SK-N-SH (cell line): ENCODE measurements around the gene TXLNA. TPM values are rescaled to one million over a fixed set of nuclear protein-coding genes. Genes with fewer than 3 reads are reported as not detected.
A peak's percentile ranks its signal among the peaks of the same experiment; 100 is the strongest.

Experiments
- CTCF ChIA-PET: fragments of 300-600, 350-600 bp; formaldehyde crosslinking; extraction: SDS; loops from one replicate; lab custom pipeline; 2021; lab: Yijun Ruan, JAX
- POLR2A ChIA-PET: fragments of 350-600 bp; sonication (Branson Sonifier 250); formaldehyde crosslinking; extraction: SDS; loops from one replicate; lab custom pipeline; 2020; ENCODE audit warnings: antibody characterized with exemption, inconsistent platforms; lab: Yijun Ruan, JAX
- DNase-seq: peaks from one replicate; pipeline ENCODE4 v3.0.0; 2012
- H2AFZ ChIP-seq: fragments of 200-600 bp; sonication (generic); 2 replicates; pipeline ENCODE4 v1.8.1; 2016; ENCODE audit warnings: antibody characterized with exemption, mild to moderate bottlenecking, low read depth
- H3F3A ChIP-seq: fragments of 200-600 bp; sonication (generic); replicated peaks from 2 replicates; pipeline ENCODE3; 2016; ENCODE audit warnings: antibody characterized with exemption, mild to moderate bottlenecking; ENCODE audit not compliant: insufficient read depth
- H3K27ac ChIP-seq, 2 experiments: fragments of 200-500 bp in 1 of 2; fragments of 200-600 bp in 1 of 2; sonication (Bioruptor generic) in 1 of 2; sonication (generic), shearing (Covaris generic) in 1 of 2; 2 replicates each; pipeline versions ENCODE4 v1.5.1 to v1.6.1; 2014 to 2016; ENCODE audit warnings: low read depth in 2 of 2, inconsistent platforms in 1 of 2, low read length in 1 of 2, mild to moderate bottlenecking in 1 of 2, mixed read lengths in 1 of 2
- H3K27me3 ChIP-seq: fragments of 200-600 bp; sonication (generic), shearing (Covaris generic); 2 replicates; pipeline ENCODE4 v1.6.1; 2016; ENCODE audit warnings: mixed run types; ENCODE audit not compliant: insufficient read depth
- H3K36me3 ChIP-seq, 2 experiments: fragments of 200-500 bp in 1 of 2; fragments of 200-600 bp in 1 of 2; sonication (Bioruptor generic) in 1 of 2; sonication (generic) in 1 of 2; replicated peaks in 1 of 2; 2 replicates each; pipeline versions ENCODE3 to v1.5.1; 2014 to 2016; ENCODE audit warnings: low read length in 1 of 2, mild to moderate bottlenecking in 1 of 2; ENCODE audit not compliant: insufficient read depth in 2 of 2, control insufficient read depth in 1 of 2
- H3K4me1 ChIP-seq, 2 experiments: fragments of 200-500 bp in 1 of 2; fragments of 200-600 bp in 1 of 2; sonication (Bioruptor generic) in 1 of 2; sonication (generic), shearing (Covaris generic) in 1 of 2; 2 replicates each; pipeline versions ENCODE4 v1.5.1 to v1.6.1; 2014 to 2016; ENCODE audit warnings: low read depth in 1 of 2, low read length in 1 of 2, mixed run types in 1 of 2; ENCODE audit not compliant: insufficient read depth in 2 of 2, control insufficient read depth in 1 of 2
- H3K4me2 ChIP-seq: fragments of 200-600 bp; sonication (generic), shearing (Covaris generic); 2 replicates; pipeline ENCODE4 v1.6.1; 2017; ENCODE audit warnings: mixed run types
- H3K4me3 ChIP-seq, 2 experiments: fragments of 200-500 bp in 1 of 2; fragments of 200-600 bp in 1 of 2; sonication (Bioruptor generic) in 1 of 2; sonication (generic), shearing (Covaris generic) in 1 of 2; 2 replicates each; pipeline versions ENCODE4 v1.5.1 to v1.8.1; 2014 to 2016; ENCODE audit warnings: low read depth in 2 of 2, inconsistent platforms in 1 of 2, low read length in 1 of 2, mild to moderate bottlenecking in 1 of 2, mixed read lengths in 1 of 2, moderate library complexity in 1 of 2
- H3K79me2 ChIP-seq: fragments of 200-600 bp; sonication (generic); 2 replicates; pipeline ENCODE4 v1.8.1; 2017; ENCODE audit warnings: mild to moderate bottlenecking; ENCODE audit not compliant: insufficient read depth
- H3K9ac ChIP-seq: fragments of 200-600 bp; sonication (generic); 2 replicates; pipeline ENCODE4 v1.6.1; 2017; ENCODE audit warnings: mixed run types
- H3K9me2 ChIP-seq: fragments of 200-600 bp; sonication (generic); 2 replicates; pipeline ENCODE4 v1.6.1; 2017; ENCODE audit warnings: mixed run types
- H3K9me3 ChIP-seq: fragments of 200-600 bp; sonication (generic); 2 replicates; pipeline ENCODE4 v1.6.1; 2017; ENCODE audit warnings: mixed run types, mild to moderate bottlenecking, moderate library complexity
- H4K20me1 ChIP-seq: fragments of 200-600 bp; sonication (generic); 2 replicates; pipeline ENCODE4 v1.6.1; 2017; ENCODE audit warnings: mild to moderate bottlenecking, mixed run types; ENCODE audit not compliant: insufficient read depth
- ELF1 ChIP-seq: IDR thresholded peaks from 2 replicates; pipeline ENCODE4 v1.4.0; 2012
- EZH2phosphoT487 ChIP-seq: fragments of 200-600 bp; sonication (generic); IDR thresholded peaks from 2 replicates; pipeline ENCODE4 v1.6.1; 2017; ENCODE audit warnings: low read depth, mixed run types, mild to moderate bottlenecking, antibody characterized with exemption, moderate library complexity, borderline replicate concordance
- FOSL2 ChIP-seq: IDR thresholded peaks from 2 replicates; pipeline ENCODE4 v1.4.0; 2012; ENCODE audit warnings: low read depth, mild to moderate bottlenecking, moderate library complexity, borderline replicate concordance
- FOXM1 ChIP-seq: IDR thresholded peaks from 2 replicates; pipeline ENCODE4 v1.4.0; 2012; ENCODE audit warnings: low read depth, mild to moderate bottlenecking
- GATA2 ChIP-seq: sonication (generic); formaldehyde crosslinking; IDR thresholded peaks from 2 replicates; pipeline ENCODE4 v1.5.0; 2020; ENCODE audit warnings: mild to moderate bottlenecking, missing genetic modification reagents
- JUND ChIP-seq: IDR thresholded peaks from 2 replicates; pipeline ENCODE4 v1.4.0; 2012
- MXI1 ChIP-seq: IDR thresholded peaks from 2 replicates; pipeline ENCODE4 v1.6.1; 2012; ENCODE audit warnings: mild to moderate bottlenecking, low read depth, low read length, improper control_type of control experiment
- RAD21 ChIP-seq: IDR thresholded peaks from 2 replicates; pipeline ENCODE4 v1.6.1; 2012; ENCODE audit warnings: mild to moderate bottlenecking, low read length
- RFX5 ChIP-seq: IDR thresholded peaks from 2 replicates; pipeline ENCODE4 v1.6.1; 2012; ENCODE audit warnings: mild to moderate bottlenecking, improper control_type of control experiment, low read length
- SIN3A ChIP-seq: IDR thresholded peaks from 2 replicates; pipeline ENCODE4 v1.6.1; 2012; ENCODE audit warnings: low read depth, mild to moderate bottlenecking, low read length, moderate library complexity, borderline replicate concordance
- TAF1 ChIP-seq: IDR thresholded peaks from 2 replicates; pipeline ENCODE4 v1.6.1; 2012; ENCODE audit warnings: low read depth, mild to moderate bottlenecking, low read length, moderate library complexity, borderline replicate concordance
- TCF12 ChIP-seq: IDR thresholded peaks from 2 replicates; pipeline ENCODE4 v1.4.0; 2012
- TEAD4 ChIP-seq: IDR thresholded peaks from 2 replicates; pipeline ENCODE4 v1.4.0; 2012; ENCODE audit warnings: mild to moderate bottlenecking, borderline replicate concordance; ENCODE audit not compliant: insufficient read depth
- YY1 ChIP-seq: IDR thresholded peaks from 2 replicates; pipeline ENCODE4 v1.4.0; 2012; ENCODE audit warnings: low read depth, mild to moderate bottlenecking
- WGBS: methylation state at CpG from one replicate; pipeline ENCODE4 v1.1.6; 2017; ENCODE audit warnings: low lambda C conversion rate; 5-methylcytosine and 5-hydroxymethylcytosine counted together
- polyA plus RNA-seq, 3 experiments: library from polyadenylated mRNA; depleted of rRNA; stranded (reverse); fragments of >200 nt; gene quantifications; 2 replicates each; pipeline ENCODE4 v1.2.3, GENCODE V29; 2012
- TF ChIP-seq, protein P1 (sequence below): IDR thresholded peaks from 2 replicates; pipeline ENCODE4 v1.4.0; 2012; ENCODE audit warnings: low read depth
- TF ChIP-seq, protein P2 (sequence below): IDR thresholded peaks from 2 replicates; pipeline ENCODE4 v1.4.0; 2012; ENCODE audit warnings: low read depth, borderline replicate concordance
- TF ChIP-seq, protein P3 (sequence below): IDR thresholded peaks from 2 replicates; pipeline ENCODE4 v1.6.1; 2012; ENCODE audit warnings: mild to moderate bottlenecking, low read depth, low read length, moderate library complexity
- TF ChIP-seq, protein P4 (sequence below): fragments of 150-350 bp; IDR thresholded peaks from 2 replicates; pipeline ENCODE4 v1.6.1; 2016; ENCODE audit warnings: mild to moderate bottlenecking, low read depth, low read length
- TF ChIP-seq, protein P5 (sequence below): IDR thresholded peaks from 2 replicates; pipeline ENCODE4; 2012

Gene TXLNA
- polyA plus RNA-seq, 1 of the 3 experiments (the other 2 are of a cell fraction) = 26.4 TPM

DNA sequence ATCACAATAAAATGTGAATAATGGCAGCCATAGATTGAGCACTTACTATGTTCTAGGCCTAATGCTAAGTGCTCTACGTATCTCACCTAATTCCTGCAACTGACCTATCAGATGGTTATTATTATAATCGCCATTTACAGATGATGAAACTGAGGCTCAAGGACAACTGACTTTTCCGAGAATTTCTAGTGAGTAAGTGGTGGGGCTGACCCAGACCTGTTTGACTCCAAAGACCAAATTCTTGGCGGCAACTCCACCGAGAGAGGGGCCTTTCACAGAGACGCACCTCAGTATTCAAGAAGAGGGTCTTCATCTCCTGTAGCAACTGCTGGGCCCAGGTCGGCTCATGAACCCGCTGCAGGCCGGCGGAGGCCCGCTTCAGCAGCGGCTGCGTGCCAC is 42.1 kb downstream of the TXLNA start:
- ChIA-PET POLR2A (interaction anchor here (1.4 kb wide), 1 partner anchor 9 kb away, joined by 3 read pairs; no protein-coding TSS in a partner anchor), CTCF (interaction anchor here (4.3 kb wide), 1 partner anchor 18 kb away, joined by 20 read pairs; no protein-coding TSS in a partner anchor)
- Histone ChIP-seq H3K36me3 (peaks cover 23 to 30% of the 10 kb centered on the region in 2 experiments), H3F3A (no peaks in the 10 kb centered on the region)
- TF ChIP-seq, protein P1, sequence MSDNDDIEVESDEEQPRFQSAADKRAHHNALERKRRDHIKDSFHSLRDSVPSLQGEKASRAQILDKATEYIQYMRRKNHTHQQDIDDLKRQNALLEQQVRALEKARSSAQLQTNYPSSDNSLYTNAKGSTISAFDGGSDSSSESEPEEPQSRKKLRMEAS = no peak
- TF ChIP-seq TEAD4 (no peak), RAD21 (no peak), GATA2 (no peak), TAF1 (no peak), FOSL2 (no peak), FOXM1 (no peak), YY1 (no peak), RFX5 (no peak), SIN3A (no peak), EZH2phosphoT487 (no peak), JUND (no peak), ELF1 (no peak), TCF12 (no peak), MXI1 (no peak)
- TF ChIP-seq, protein P2, sequence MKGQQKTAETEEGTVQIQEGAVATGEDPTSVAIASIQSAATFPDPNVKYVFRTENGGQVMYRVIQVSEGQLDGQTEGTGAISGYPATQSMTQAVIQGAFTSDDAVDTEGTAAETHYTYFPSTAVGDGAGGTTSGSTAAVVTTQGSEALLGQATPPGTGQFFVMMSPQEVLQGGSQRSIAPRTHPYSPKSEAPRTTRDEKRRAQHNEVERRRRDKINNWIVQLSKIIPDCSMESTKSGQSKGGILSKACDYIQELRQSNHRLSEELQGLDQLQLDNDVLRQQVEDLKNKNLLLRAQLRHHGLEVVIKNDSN = no peak
- TF ChIP-seq, protein P3, sequence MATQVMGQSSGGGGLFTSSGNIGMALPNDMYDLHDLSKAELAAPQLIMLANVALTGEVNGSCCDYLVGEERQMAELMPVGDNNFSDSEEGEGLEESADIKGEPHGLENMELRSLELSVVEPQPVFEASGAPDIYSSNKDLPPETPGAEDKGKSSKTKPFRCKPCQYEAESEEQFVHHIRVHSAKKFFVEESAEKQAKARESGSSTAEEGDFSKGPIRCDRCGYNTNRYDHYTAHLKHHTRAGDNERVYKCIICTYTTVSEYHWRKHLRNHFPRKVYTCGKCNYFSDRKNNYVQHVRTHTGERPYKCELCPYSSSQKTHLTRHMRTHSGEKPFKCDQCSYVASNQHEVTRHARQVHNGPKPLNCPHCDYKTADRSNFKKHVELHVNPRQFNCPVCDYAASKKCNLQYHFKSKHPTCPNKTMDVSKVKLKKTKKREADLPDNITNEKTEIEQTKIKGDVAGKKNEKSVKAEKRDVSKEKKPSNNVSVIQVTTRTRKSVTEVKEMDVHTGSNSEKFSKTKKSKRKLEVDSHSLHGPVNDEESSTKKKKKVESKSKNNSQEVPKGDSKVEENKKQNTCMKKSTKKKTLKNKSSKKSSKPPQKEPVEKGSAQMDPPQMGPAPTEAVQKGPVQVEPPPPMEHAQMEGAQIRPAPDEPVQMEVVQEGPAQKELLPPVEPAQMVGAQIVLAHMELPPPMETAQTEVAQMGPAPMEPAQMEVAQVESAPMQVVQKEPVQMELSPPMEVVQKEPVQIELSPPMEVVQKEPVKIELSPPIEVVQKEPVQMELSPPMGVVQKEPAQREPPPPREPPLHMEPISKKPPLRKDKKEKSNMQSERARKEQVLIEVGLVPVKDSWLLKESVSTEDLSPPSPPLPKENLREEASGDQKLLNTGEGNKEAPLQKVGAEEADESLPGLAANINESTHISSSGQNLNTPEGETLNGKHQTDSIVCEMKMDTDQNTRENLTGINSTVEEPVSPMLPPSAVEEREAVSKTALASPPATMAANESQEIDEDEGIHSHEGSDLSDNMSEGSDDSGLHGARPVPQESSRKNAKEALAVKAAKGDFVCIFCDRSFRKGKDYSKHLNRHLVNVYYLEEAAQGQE = no peak
- TF ChIP-seq, protein P4, sequence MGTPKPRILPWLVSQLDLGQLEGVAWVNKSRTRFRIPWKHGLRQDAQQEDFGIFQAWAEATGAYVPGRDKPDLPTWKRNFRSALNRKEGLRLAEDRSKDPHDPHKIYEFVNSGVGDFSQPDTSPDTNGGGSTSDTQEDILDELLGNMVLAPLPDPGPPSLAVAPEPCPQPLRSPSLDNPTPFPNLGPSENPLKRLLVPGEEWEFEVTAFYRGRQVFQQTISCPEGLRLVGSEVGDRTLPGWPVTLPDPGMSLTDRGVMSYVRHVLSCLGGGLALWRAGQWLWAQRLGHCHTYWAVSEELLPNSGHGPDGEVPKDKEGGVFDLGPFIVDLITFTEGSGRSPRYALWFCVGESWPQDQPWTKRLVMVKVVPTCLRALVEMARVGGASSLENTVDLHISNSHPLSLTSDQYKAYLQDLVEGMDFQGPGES = no peak
- TF ChIP-seq, protein P5, sequence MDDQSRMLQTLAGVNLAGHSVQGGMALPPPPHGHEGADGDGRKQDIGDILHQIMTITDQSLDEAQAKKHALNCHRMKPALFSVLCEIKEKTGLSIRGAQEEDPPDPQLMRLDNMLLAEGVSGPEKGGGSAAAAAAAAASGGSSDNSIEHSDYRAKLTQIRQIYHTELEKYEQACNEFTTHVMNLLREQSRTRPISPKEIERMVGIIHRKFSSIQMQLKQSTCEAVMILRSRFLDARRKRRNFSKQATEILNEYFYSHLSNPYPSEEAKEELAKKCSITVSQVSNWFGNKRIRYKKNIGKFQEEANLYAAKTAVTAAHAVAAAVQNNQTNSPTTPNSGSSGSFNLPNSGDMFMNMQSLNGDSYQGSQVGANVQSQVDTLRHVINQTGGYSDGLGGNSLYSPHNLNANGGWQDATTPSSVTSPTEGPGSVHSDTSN = no peak
- TF ChIP-seq, all 33 proteins: peak for 0
- Histone ChIP-seq H4K20me1 (no peaks in the 10 kb centered on the region), H3K27me3 (no peaks in the 10 kb centered on the region), H2AFZ (peak overlapping the region; percentile 89), H3K9me2 (no peaks in the 10 kb centered on the region), H3K79me2 (peaks cover 66% of the 10 kb centered on the region), H3K4me3 (peak overlapping the region; percentile 59 to 79), H3K9me3 (no peaks in the 10 kb centered on the region), H3K27ac (peak overlapping the region; percentile 79 to 83), H3K4me2 (peak overlapping the region; percentile 90), H3K4me1 (peaks cover 8 to 17% of the 10 kb centered on the region in 2 experiments; a peak in 3 of 4 replicates), H3K9ac (peak overlapping the region; percentile 99)
- WGBS = 8% methylated on average over 6 of the region's 13 CpGs
- no peak for DNase-seq
